CD4-positive, alpha-beta T cell treated with Interleukin-21 for 1 hour (primary cell): Measurements from ENCODE around the gene COPB2.

Experiments used
- DNase-seq: peaks from one replicate; pipeline ENCODE4 v3.0.0-alpha.2; 2020

COPB2 gene

DNA sequence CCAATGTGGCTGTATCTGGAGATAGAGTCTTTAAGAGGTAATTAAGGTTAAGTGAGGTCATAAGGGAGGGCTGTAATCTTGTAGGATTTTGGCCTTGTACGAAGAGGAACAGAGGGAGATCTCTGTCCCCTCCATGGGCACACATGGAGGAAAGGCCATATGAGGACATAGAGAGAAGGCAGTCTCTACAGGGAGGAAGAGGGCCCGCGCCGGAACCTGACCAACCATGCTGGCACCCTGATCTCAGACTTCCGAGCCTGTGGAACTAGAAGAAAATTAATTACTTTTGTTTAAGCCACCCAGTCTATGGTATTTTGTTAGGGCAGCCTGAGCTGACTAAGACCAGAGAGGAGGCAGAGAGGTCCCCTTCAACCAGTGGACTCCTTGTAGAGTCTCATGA lies 63.3 kb downstream of the COPB2 start:
- no peak for DNase-seq

- DNase-seq: no peak
Measured at GRCh38 chr3:139325551-139325950, 63.9 kb downstream of the COPB2 start.

DNA sequence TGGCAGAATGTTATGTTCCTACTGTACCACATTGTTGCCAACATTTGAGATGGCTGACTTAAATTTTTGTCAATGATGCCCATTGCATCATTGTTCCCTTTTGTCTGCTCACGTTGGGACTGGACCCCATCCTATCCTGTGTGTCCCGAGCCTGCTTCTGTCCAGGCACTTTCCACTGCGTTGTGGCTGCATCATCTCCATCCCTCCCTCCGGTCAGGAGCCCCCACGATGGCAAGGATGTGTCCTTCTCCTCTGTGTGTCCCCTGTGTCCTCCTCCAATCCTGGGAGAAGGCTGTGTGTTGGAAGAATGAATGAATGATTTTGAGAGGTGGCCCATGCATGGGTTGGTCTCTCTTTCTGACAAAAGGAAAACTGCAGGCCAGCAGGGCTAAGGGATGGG lies 65.0 kb downstream of the COPB2 start:
- no peak for DNase-seq

DNA sequence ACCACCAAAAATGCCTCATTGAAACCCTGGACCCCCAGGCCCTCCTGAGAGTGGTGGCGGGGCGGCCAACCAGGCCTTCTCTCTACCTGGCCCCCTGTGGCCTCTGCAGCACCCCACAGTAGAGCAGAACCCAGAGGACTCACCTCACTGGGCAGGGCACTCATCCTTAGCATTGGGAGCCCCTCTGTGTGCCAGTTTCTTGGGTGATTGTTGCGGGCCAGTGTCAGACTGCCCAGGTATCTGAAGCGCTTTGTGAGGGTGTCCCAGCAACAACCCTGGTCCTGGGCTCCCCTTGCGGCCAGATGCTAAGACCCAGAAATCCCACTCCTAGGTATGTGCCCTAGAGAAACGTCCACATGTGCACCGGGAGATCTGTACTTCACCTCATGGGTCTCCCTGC lies 66.3 kb downstream of the COPB2 start:
- no peak for DNase-seq

- DNase-seq: no peak
Measured at GRCh38 chr3:139322346-139322745, 67.1 kb downstream of the COPB2 start.

DNA sequence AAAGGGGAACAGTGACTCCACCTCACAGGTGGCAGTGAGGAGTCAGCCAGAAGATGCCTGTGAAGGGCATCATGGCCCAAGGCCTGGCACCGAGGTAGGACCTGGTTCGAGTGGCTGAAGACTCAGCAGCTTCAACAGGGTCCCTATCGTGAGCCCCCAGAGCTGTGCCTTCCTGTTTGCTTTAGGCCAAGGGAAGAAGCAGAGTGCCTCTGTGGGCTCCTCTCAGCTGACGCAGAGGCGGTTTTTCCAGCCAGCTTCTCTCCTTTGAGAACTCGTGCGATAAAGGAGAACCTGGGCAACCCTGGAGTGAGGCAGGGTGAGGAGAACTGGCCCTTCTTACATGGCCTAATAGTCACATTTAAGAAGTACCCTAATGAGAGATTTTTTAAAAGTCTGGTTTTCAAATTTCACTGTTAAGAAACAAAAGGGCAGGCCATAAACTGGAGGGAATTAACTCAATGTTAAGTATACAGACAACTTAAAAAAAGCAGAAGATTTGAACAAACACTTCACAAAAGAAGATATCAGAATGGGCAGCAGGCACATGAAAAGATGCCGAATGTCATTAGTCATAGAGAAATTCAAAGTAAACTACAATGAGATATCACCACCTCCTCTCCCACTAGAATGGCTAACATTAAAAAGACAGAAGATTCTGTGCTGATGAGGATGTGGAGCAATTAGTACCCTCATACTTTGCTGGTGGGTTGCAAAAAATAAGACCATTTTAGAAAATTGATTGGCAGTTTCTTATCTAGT lies 68.7 kb downstream of the COPB2 start:
- no peak for DNase-seq

DNA sequence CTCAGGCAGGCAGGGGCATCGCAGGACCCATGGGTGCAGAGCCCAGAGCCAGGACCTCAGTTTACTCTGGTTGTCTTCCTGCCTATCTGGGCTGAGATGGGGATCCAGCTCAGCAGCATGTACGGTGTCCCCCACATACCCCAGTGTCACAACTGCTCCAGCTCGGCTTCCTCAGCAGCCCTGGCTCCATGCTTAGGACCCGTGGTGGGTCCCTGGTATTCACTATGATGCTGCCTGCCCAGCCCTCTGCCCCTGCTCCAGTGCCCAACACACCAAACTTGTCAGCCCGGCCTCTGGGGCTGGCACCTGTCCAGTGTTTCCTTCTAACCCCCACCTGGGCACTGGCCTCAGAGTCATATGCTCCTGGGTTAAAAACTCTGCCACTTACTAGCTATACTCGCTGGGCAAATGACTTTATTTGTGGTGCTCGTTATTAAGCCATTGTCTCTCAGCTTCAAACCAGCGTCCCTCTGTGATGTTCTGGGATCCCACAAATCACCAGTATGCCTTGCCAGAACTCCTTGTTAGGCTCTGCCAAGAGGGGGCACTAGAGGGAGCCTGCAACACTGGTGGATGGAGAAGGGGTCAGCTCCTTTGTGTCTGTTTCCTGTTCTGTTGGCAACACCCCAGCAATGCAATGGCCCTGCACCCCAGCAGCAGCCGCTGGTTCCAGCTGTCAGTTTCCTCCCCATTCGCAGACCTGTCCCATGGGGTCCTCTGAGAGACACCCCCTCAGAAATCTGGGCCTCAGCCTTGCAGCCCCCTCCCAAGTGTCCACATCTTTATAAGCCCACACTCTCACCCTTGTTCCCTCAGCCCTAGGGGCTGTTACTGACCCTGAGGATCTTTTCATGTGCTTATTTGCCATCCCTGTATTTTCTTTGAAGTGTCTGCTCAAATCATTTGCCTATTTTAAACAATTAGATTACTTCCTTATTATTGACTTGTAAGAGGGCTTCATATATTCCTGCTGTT lies 69.7 kb downstream of the COPB2 start:
- no peak for DNase-seq

GRCh38 chr3:139318826-139319225 lies 70.6 kb downstream of the COPB2 start:
- no peak for DNase-seq

GRCh38 chr3:139318431-139318816 lies 71.0 kb downstream of the COPB2 start:
- no peak for DNase-seq

DNA sequence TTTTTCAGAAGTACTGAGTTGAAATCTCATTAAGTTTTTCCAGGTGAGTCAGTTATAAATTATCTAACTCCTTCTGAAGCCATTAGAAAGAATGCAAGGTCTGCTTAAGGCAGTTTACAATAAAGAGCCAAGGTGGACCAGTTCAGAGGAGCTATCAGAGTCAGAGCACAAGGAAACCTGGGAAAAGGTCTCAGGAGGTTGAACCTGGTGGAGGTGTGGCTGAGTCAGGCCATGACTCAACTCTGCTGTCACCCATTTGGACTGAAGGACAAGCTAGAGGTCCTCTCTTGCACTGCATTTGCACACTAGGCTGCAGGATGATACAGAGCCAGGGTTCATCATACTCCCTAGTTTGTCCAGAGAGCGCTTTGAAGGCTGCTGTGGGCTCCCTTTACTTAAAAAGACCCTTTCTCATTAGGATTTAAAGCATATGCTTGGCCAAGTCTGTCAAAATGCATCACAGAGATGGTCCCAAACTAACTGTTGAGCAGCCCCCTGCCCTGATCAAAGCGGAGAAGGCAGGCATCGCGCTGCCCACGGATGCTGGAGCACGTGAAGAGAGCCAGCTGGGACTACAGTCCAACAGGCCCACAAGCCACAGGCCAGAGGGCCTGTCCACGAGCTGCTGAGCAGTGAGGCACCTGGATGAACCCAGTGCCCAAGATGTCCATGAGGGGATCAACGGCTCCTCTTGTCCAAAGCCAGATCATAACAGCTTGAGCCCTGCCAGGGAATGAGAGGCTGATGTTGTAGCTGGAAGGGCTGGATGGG lies 71.6 kb downstream of the COPB2 start:
- no peak for DNase-seq

DNA sequence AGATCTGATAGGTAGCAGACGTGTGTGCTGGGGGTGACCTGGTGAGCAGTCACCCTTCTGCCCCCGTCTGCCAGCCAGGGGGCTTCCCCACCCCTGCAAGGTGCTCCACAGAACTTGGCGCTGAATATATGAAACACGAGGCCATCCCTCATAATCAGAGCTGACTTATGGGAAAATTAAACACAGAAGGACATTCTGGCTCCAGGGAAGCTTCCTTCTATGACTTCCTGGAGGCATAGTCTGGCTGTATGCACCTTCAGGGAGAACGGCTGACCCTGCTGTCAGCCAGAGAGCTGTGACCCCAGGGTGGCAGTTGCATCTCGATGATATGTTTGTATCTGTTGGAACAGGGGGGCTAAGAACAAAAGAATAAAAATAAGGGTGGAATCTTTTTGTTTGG lies 72.2 kb downstream of the COPB2 start:
- no peak for DNase-seq

GRCh38 chr3:139313921-139314320 lies 75.5 kb downstream of the COPB2 start:
- no peak for DNase-seq

GRCh38 chr3:139312959-139313358 lies 76.5 kb downstream of the COPB2 start:
- DNase-seq: no peak

DNA sequence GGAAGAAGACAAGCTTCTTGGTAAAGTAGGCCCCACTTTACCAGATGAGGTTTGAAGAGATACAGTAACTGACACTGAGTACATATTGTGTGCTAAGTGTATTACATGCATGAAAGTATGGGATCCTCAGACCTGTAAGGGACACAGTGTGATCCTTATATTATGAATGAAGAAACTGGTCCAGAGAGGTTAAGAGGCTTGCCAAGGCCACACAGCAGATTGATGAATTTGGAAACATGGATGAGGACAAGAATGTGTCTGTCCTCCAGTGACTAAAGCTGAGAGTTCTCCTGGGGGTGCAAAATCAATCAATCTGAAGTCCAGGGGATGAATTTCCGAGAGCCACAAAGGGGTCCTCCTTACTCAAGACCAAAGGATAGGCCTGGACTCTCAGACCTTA lies 77.0 kb downstream of the COPB2 start:
- no peak for DNase-seq

DNA sequence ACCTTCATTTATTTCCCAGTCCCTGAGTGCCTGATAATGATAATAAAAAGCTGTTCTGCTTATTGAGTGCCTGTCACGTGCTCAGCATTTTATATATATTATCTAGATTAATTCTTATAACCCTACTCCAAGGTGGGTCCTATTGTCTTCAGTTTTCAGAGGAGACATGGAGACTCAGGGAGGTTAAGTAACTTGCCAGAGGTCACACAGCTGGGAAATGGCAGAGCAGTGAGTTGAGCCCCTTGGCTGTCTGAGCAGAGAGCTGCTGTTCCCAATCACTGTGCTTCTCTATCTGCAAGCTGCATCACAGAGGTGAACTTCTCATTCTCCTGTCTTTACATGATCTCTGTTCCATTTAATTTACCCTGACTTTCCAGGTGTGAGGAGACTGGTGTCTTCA lies 77.9 kb downstream of the COPB2 start:
- no peak for DNase-seq

GRCh38 chr3:139310474-139310933 lies 78.9 kb downstream of the COPB2 start:
- no peak for DNase-seq

GRCh38 chr3:139309880-139310279 lies 79.6 kb downstream of the COPB2 start:
- no peak for DNase-seq

GRCh38 chr3:139309061-139309591 lies 80.3 kb downstream of the COPB2 start:
- DNase-seq: no peak

GRCh38 chr3:139308560-139308959 lies 80.9 kb downstream of the COPB2 start:
- DNase-seq: no peak

DNA sequence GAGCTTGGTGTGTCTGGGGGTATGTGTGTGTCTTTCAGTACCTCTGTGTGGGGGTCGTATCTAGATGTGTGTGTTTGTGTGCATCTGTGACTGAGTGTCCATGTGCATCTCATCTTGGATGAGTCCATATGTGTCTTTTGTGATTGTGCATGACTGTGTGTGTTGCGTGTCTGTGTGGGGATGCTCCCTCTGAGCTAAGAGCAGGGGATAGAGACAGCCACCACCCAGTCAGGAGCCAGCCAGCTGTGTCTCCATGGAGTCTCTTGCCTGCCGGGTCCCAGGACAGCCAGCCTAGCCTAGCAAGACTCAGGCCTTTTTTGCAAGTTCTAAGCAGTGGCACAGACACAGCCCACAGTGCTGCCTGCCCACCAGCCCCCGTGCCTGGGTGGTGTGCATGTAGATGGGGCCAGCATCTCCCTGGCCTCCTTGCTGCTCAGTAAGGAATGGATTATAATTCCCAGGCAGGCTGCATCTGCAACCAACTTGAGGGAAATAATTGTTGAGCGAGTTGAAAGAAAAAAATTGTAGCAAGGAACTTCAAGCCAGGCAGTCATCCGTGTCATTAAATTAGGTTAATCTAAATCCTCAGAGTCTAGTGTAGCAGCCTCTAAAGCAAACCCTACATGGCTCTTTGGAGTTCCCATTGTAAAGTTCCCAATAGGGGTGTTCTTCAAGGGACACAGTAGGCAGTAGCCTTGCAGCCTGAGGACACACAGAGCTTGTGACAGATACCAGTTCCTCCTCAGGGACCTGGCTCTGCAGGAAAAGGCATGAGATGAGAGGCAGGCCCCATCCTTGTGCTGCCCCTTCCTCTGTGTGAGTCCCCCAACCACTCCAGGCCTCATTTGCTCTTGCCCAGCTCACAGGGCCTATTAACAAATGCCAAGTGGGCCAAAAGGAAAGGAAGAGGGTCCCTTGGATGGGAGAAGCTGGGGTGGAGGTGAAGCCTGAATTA lies 81.6 kb downstream of the COPB2 start:
- no peak for DNase-seq
